ENCODE data around the gene TMEM69. TPM values are rescaled to one million over a fixed set of nuclear protein-coding genes. Genes with fewer than 3 reads are reported as not detected.

The TMEM69 gene
- total and polyA plus RNA-seq, 2 of the 13 experiments (the other 11 are each of a cell fraction or from before 2014, with no cell fraction given): 25.4 to 135 TPM

DNA sequence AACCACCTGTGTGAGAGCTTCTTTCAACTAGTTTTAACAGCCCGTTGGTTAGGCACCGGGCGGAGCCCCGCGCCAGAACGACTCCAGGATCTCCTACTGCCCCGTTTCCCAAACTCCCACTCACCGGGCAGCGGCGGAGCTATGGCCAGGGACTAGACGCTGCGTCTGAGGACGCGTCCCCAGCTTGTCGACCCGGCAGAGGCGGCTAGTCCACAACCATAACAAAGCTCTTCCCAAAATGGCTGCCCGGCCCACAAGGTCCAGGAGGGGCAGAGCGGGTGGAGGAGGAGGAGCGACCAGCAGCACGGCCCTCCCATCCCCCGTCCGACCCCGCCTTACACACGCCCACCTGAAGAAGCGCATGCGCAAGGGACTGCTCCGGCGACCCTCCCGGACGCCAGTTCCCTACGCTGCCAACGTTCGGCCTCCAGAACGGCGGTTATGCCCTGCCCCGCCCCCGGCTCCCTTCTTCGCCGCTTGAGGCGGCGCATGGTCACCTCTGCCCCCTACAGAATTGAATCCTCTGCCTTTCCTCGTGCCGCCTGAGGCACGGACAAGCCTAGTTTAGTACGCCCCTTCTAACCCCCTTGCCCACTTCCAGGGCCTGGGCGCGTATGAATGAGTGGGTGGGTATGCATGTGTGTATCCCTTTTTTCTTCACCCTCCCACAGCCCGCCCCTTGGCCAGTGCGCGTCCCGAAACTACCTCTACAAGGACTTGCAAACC, 1.5 kb upstream of the TMEM69 start, which contains the start of gene GPBP1L1 (continued):
- TF ChIP-seq, protein P1, sequence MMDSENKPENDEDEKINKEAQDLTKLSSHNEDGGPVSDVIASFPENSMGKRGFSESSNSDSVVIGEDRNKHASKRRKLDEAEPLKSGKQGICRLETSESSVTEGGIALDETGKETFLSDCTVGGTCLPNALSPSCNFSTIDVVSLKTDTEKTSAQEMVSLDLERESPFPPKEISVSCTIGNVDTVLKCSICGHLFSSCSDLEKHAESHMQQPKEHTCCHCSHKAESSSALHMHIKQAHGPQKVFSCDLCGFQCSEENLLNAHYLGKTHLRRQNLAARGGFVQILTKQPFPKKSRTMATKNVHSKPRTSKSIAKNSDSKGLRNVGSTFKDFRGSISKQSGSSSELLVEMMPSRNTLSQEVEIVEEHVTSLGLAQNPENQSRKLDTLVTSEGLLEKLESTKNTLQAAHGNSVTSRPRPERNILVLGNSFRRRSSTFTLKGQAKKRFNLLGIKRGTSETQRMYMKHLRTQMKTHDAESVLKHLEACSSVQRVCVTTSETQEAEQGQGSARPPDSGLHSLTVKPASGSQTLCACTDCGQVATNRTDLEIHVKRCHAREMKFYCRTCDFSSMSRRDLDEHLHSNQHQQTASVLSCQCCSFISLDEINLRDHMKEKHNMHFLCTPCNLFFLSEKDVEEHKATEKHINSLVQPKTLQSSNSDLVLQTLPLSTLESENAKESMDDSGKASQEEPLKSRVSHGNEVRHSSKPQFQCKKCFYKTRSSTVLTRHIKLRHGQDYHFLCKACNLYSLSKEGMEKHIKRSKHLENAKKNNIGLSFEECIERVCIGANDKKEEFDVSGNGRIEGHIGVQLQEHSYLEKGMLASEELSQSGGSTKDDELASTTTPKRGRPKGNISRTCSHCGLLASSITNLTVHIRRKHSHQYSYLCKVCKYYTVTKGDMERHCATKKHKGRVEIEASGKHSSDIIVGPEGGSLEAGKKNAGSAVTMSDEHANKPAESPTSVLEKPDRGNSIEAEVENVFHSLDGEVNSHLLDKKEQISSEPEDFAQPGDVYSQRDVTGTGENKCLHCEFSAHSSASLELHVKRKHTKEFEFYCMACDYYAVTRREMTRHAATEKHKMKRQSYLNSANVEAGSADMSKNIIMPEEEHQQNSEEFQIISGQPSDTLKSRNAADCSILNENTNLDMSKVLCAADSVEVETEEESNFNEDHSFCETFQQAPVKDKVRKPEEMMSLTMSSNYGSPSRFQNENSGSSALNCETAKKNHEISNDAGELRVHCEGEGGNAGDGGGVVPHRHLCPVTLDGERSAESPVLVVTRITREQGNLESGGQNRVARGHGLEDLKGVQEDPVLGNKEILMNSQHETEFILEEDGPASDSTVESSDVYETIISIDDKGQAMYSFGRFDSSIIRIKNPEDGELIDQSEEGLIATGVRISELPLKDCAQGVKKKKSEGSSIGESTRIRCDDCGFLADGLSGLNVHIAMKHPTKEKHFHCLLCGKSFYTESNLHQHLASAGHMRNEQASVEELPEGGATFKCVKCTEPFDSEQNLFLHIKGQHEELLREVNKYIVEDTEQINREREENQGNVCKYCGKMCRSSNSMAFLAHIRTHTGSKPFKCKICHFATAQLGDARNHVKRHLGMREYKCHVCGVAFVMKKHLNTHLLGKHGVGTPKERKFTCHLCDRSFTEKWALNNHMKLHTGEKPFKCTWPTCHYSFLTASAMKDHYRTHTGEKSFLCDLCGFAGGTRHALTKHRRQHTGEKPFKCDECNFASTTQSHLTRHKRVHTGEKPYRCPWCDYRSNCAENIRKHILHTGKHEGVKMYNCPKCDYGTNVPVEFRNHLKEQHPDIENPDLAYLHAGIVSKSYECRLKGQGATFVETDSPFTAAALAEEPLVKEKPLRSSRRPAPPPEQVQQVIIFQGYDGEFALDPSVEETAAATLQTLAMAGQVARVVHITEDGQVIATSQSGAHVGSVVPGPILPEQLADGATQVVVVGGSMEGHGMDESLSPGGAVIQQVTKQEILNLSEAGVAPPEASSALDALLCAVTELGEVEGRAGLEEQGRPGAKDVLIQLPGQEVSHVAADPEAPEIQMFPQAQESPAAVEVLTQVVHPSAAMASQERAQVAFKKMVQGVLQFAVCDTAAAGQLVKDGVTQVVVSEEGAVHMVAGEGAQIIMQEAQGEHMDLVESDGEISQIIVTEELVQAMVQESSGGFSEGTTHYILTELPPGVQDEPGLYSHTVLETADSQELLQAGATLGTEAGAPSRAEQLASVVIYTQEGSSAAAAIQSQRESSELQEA (CRISPR knock-in tag; IDR thresholded peaks at IDR 0.05; ENCODE audit: not compliant biosample characterization): peak; percentile 44
- TF ChIP-seq THYN1 (CRISPR knock-in tag; IDR thresholded peaks at IDR 0.05; ENCODE audit: borderline replicate concordance, low read depth) (peak; percentile 64; the same call in 1 of the 2 replicates), ZNF431 (CRISPR knock-in tag; IDR thresholded peaks at IDR 0.05; ENCODE audit: borderline replicate concordance, low read depth) (0 out of 2 replicates have a peak, but pooled peaks have one; percentile 21), ZNF207 (IDR thresholded peaks at IDR 0.05; ENCODE audit: borderline replicate concordance) (no peak), ZNF674 (CRISPR knock-in tag; IDR thresholded peaks at IDR 0.05; ENCODE audit: low read depth) (no peak), RBM39 (IDR thresholded peaks at IDR 0.05; ENCODE audit: low read depth, low read length, poor library complexity, severe bottlenecking) (peak; percentile 76), ZNF703 (CRISPR knock-in tag; IDR thresholded peaks at IDR 0.05; ENCODE audit: borderline replicate concordance) (peak; percentile 59; the same call in 1 of the 2 replicates), KAT8 (CRISPR knock-in tag; IDR thresholded peaks at IDR 0.05) (peak; percentile 63; the same call in 1 of the 2 replicates), MIER2 (CRISPR knock-in tag; IDR thresholded peaks at IDR 0.05) (0 out of 2 replicates have a peak, but pooled peaks have one; percentile 6), PAX8 (CRISPR knock-in tag; IDR thresholded peaks at IDR 0.05; ENCODE audit: borderline replicate concordance) (0 out of 2 replicates have a peak, but pooled peaks have one; percentile 22), ZBTB7A (CRISPR knock-in tag; IDR thresholded peaks at IDR 0.05) (0 out of 2 replicates have a peak, but pooled peaks have one; percentile 53), YY1 (IDR thresholded peaks at IDR 0.05; ENCODE audit: insufficient read depth, insufficient replicate concordance, low read depth, low read length) (peak; percentile 96), SMYD3 (CRISPR knock-in tag; IDR thresholded peaks at IDR 0.05) (peak; percentile 64; the same call in 1 of the 2 replicates), KLF16 (CRISPR knock-in tag; IDR thresholded peaks at IDR 0.05) (peak in 1 of 2 experiments; percentile 26; a peak in 2 of 4 replicates)
- TF ChIP-seq, protein P2, sequence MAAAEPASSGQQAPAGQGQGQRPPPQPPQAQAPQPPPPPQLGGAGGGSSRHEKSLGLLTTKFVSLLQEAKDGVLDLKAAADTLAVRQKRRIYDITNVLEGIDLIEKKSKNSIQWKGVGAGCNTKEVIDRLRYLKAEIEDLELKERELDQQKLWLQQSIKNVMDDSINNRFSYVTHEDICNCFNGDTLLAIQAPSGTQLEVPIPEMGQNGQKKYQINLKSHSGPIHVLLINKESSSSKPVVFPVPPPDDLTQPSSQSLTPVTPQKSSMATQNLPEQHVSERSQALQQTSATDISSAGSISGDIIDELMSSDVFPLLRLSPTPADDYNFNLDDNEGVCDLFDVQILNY (CRISPR knock-in tag; conservative IDR thresholded peaks at IDR 0.05): peak; percentile 30; the same call in 1 of the 2 replicates
- TF ChIP-seq, protein P3, sequence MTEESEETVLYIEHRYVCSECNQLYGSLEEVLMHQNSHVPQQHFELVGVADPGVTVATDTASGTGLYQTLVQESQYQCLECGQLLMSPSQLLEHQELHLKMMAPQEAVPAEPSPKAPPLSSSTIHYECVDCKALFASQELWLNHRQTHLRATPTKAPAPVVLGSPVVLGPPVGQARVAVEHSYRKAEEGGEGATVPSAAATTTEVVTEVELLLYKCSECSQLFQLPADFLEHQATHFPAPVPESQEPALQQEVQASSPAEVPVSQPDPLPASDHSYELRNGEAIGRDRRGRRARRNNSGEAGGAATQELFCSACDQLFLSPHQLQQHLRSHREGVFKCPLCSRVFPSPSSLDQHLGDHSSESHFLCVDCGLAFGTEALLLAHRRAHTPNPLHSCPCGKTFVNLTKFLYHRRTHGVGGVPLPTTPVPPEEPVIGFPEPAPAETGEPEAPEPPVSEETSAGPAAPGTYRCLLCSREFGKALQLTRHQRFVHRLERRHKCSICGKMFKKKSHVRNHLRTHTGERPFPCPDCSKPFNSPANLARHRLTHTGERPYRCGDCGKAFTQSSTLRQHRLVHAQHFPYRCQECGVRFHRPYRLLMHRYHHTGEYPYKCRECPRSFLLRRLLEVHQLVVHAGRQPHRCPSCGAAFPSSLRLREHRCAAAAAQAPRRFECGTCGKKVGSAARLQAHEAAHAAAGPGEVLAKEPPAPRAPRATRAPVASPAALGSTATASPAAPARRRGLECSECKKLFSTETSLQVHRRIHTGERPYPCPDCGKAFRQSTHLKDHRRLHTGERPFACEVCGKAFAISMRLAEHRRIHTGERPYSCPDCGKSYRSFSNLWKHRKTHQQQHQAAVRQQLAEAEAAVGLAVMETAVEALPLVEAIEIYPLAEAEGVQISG (CRISPR knock-in tag; IDR thresholded peaks at IDR 0.05): no peak; the same call in 1 of the 2 replicates

All from HepG2 (cell line).